Measurements from ENCODE around the gene SLC25A23.

Gene SLC25A23

DNA sequence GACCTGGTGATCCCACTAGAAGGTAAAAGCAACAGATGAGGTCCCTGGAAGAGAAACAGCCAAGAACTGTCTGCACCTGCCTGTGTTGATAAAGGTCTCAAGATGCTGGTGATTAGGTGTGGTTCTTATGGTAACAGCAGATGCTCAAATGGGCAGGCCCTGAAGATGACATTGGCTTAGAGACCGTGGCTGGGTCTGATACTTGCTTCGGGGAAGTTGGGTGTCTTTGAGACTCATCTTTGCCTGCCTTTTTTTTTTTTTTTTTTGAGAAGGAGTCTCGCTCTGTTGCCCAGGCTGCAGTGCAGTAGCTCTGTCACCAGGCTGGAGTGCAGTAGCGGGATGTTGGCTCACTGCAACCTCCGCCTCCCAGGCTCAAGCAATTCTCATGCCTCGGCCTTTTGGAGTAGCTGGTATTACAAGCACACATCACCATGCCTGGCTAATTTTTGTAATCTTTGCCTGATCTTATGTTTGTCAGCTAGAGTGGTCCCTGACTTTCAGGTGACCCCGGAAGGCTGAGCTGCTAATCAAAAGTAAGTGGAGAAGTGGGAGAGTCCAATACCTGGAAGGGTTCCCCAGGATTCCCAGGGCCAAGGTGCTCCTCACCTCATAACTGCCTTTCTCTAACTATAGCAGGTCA is 7.9 kb downstream of the SLC25A23 start:
- no peak overlapping the region for H3K4me3 ChIP-seq (ENCODE audit: low read depth, low read length)
- H2AFZ ChIP-seq, result no peak overlapping the region
- no peak overlapping the region for H3K27ac ChIP-seq
- no peak overlapping the region for H3K4me2 ChIP-seq (ENCODE audit: low read length)
- H3K9ac ChIP-seq, result no peak overlapping the region
- no peaks in the 10 kb centered on the region for H3K27me3 ChIP-seq (ENCODE audit: control insufficient read depth, insufficient read depth, low read length)
- no peaks in the 10 kb centered on the region for H3K79me2 ChIP-seq
- H3K4me1 ChIP-seq, result no peaks in the 10 kb centered on the region
- no peaks in the 10 kb centered on the region for H3K9me3 ChIP-seq (ENCODE audit: control insufficient read depth, low read length)
- TF ChIP-seq, protein P1, sequence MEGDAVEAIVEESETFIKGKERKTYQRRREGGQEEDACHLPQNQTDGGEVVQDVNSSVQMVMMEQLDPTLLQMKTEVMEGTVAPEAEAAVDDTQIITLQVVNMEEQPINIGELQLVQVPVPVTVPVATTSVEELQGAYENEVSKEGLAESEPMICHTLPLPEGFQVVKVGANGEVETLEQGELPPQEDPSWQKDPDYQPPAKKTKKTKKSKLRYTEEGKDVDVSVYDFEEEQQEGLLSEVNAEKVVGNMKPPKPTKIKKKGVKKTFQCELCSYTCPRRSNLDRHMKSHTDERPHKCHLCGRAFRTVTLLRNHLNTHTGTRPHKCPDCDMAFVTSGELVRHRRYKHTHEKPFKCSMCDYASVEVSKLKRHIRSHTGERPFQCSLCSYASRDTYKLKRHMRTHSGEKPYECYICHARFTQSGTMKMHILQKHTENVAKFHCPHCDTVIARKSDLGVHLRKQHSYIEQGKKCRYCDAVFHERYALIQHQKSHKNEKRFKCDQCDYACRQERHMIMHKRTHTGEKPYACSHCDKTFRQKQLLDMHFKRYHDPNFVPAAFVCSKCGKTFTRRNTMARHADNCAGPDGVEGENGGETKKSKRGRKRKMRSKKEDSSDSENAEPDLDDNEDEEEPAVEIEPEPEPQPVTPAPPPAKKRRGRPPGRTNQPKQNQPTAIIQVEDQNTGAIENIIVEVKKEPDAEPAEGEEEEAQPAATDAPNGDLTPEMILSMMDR (IDR thresholded peaks at IDR 0.05), result no peak
- no peaks in the 10 kb centered on the region for H3K36me3 ChIP-seq (ENCODE audit: control insufficient read depth, insufficient read depth, low read length)

DNA sequence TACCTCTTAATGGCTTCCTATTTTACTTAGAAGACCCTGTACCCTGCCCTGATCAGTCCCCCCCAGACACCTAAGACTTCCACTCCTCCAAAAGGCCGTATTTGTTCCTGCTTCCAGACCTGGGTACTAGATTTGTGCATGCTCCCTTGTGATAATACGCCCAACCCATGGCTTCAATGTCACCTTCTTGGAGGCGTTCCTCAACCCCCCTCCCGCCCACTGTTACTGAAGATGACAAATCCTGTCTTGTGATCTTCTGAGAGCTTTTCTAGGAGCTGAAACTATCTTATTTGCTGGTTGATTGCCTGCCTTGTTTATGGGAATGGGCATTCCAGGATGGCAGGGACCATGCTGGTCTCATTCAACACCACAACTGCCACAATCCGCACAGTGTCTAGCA is 9.4 kb downstream of the SLC25A23 start:
- TF ChIP-seq, protein P1 (IDR thresholded peaks at IDR 0.05), result no peak
- Histone ChIP-seq H3K9me3 (ENCODE audit: control insufficient read depth, low read length) (no peaks in the 10 kb centered on the region), H3K36me3 (ENCODE audit: control insufficient read depth, insufficient read depth, low read length) (no peaks in the 10 kb centered on the region), H3K4me2 (ENCODE audit: low read length) (no peak overlapping the region), H3K4me1 (no peaks in the 10 kb centered on the region), H3K27ac (no peak overlapping the region), H2AFZ (no peak overlapping the region), H3K27me3 (ENCODE audit: control insufficient read depth, insufficient read depth, low read length) (no peaks in the 10 kb centered on the region), H3K9ac (no peak overlapping the region), H3K79me2 (no peaks in the 10 kb centered on the region), H3K4me3 (ENCODE audit: low read depth, low read length) (no peak overlapping the region)

DNA sequence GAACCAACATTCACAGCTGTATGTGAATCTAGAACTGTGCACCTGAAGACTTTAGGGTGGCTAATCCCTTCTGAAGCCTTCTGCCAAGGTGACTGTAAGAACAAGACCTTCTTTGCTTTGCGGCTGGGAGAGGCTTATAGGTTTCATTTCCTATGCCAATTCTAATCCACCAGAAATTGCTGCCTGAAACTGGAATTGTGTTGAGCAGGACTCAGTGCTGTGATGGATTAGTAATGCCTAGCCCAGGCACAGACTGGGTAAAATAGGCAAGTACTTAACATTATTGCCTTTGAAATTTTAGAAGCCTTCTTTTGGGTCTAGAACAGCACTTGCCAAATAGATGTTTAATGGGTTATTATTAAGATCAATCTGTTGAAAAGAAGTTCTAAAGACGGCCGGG is 11.5 kb downstream of the SLC25A23 start:
- H3K27ac ChIP-seq, result no peak overlapping the region
- no peak overlapping the region for H3K9ac ChIP-seq
- TF ChIP-seq, protein P1 (IDR thresholded peaks at IDR 0.05), result no peak
- no peak overlapping the region for H3K4me2 ChIP-seq (ENCODE audit: low read length)
- no peaks in the 10 kb centered on the region for H3K36me3 ChIP-seq (ENCODE audit: control insufficient read depth, insufficient read depth, low read length)
- no peak overlapping the region for H2AFZ ChIP-seq
- H3K79me2 ChIP-seq, result no peaks in the 10 kb centered on the region
- H3K4me3 ChIP-seq (ENCODE audit: low read depth, low read length), result no peak overlapping the region
- H3K4me1 ChIP-seq, result no peaks in the 10 kb centered on the region
- no peaks in the 10 kb centered on the region for H3K9me3 ChIP-seq (ENCODE audit: control insufficient read depth, low read length)
- no peaks in the 10 kb centered on the region for H3K27me3 ChIP-seq (ENCODE audit: control insufficient read depth, insufficient read depth, low read length)

DNA sequence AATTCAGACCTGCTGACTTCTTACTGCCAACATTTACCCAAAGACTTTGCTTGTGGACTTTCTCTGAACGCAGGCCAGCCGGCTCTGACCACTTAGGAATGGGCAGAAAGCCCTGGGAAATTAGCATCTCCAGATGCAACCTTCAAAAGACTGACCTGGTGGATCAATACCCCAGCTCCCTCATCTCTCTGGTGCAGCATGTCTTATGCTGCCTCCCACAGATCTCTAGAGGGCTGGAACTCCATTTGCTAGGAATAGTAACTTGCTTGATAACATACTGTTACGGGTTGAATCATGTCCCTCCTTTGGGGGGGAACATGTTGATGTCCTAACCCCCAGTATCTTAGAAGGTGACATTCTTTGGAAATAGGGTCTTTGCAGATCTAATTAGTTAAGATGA is 13.1 kb downstream of the SLC25A23 start:
- no peaks in the 10 kb centered on the region for H3K27me3 ChIP-seq (ENCODE audit: control insufficient read depth, insufficient read depth, low read length)
- TF ChIP-seq, protein P1 (IDR thresholded peaks at IDR 0.05), result no peak
- H2AFZ ChIP-seq, result no peak overlapping the region
- no peaks in the 10 kb centered on the region for H3K9me3 ChIP-seq (ENCODE audit: control insufficient read depth, low read length)
- H3K36me3 ChIP-seq (ENCODE audit: control insufficient read depth, insufficient read depth, low read length), result no peaks in the 10 kb centered on the region
- H3K27ac ChIP-seq, result no peak overlapping the region
- no peak overlapping the region for H3K4me2 ChIP-seq (ENCODE audit: low read length)
- no peak overlapping the region for H3K4me3 ChIP-seq (ENCODE audit: low read depth, low read length)
- H3K4me1 ChIP-seq, result no peaks in the 10 kb centered on the region
- H3K79me2 ChIP-seq, result no peaks in the 10 kb centered on the region
- H3K9ac ChIP-seq, result no peak overlapping the region

DNA sequence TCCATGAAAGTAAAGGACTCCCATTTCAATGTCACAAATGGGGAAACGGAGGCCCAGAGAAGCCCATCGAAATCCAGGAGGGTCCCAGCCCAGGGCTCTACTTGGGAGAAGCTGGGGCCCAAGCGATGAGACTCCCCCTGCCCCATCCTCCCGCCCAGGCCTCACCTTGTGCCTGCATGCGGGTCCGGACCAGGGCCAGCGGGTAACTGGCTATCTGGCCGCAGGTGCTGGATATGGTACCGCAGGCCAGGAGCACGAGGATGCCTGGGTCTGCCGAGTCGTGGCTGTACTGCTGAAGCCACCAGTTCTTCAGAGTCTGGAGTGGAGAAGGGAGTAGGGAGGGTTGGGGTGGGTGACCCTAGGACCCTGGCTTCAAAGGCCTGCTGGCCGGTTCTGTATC is 15.6 kb downstream of the SLC25A23 start:
- Histone ChIP-seq H3K36me3 (ENCODE audit: control insufficient read depth, insufficient read depth, low read length) (no peaks in the 10 kb centered on the region), H3K4me2 (ENCODE audit: low read length) (no peak overlapping the region), H3K9ac (no peak overlapping the region), H3K4me3 (ENCODE audit: low read depth, low read length) (no peak overlapping the region), H2AFZ (no peak overlapping the region), H3K27me3 (ENCODE audit: control insufficient read depth, insufficient read depth, low read length) (no peaks in the 10 kb centered on the region), H3K4me1 (no peaks in the 10 kb centered on the region), H3K27ac (no peak overlapping the region), H3K9me3 (ENCODE audit: control insufficient read depth, low read length) (no peaks in the 10 kb centered on the region), H3K79me2 (no peaks in the 10 kb centered on the region)
- TF ChIP-seq, protein P1 (IDR thresholded peaks at IDR 0.05), result no peak

Data from parathyroid adenoma (tissue), 2 donors.